PC-9 (cell line): Measurements from ENCODE around the gene DUSP2.

Experiments
- CTCF ChIP-seq: fragments of 200-600 bp; sonication (generic); conservative IDR thresholded peaks from 2 replicates; pipeline ENCODE4 v1.6.1; 2017; ENCODE audit warnings: mixed run types, antibody characterized with exemption, mild to moderate bottlenecking, moderate library complexity
- EZH2 ChIP-seq: fragments of 200-600 bp; sonication (generic); IDR thresholded peaks from 2 replicates; pipeline ENCODE4 v1.8.0; 2017; ENCODE audit warnings: antibody characterized with exemption, low read depth

DNA sequence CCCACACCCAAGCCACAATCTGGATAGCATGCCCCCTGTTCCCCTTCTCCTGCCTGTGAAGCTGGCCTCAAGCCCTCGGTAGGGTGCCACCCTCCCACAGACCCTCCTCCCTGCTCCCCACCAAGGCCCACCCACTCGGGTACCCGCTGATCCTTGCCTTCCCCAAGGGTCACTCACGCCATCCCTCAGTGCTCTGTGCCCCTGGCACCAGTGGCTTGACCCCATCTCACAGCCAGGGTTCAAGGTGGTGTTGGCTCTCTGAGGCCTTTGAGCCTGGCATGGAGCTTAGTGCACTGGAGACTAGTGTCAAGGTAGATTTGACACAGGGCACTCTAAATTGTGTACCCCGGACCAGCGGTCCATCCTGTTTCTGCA lies 40.8 kb downstream of the DUSP2 start:
- no peak for TF ChIP-seq CTCF
- no peak for TF ChIP-seq EZH2
